Measurements from ENCODE around the gene FCAMR. TPM values are rescaled to one million over a fixed set of nuclear protein-coding genes. Genes with fewer than 3 reads are reported as not detected.

The FCAMR gene
- total and polyA plus RNA-seq, 2 donors (not counting 3 experiments of a cell fraction or from before 2014, with no cell fraction given): not detected

DNA sequence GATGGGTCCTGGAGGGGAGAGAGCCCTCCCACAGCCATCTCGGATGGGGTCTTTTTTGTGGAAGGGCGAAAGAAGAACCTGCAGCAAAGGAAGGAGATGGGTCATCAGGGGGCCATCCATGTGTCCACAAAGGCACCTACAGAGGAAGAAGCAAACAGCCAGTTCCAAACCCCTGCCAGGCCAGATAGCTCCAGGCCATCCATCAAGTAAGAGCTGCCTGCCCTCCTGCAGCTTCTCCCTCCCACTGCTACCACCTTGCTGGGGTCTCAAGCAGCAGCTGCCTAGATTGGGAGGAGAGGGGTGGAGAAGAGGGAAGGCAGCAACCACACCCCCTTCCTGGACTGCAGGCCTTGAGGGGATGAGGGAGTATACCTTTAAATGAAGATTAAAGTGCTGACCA is 4.5 kb downstream of the FCAMR start:
- FAIRE-seq (no peak), DNase-seq (ENCODE audit: low read depth, low spot score) (no peak)
- Histone ChIP-seq H3K27ac (ENCODE audit: insufficient read depth, low read depth, low read length) (no peak overlapping the region), H3K9me3 (replicated peaks; ENCODE audit: control insufficient read depth, insufficient read depth, low read length) (no peaks in the 10 kb centered on the region), H3K4me1 (ENCODE audit: control insufficient read depth, extremely low read depth, insufficient read depth, low read length) (no peaks in the 10 kb centered on the region), H3K36me3 (ENCODE audit: control insufficient read depth in 2 of 2, extremely low read depth in 1 of 2, insufficient read depth in 2 of 2, low read length in 2 of 2) (no peaks in the 10 kb centered on the region), H4K20me1 (replicated peaks; ENCODE audit: control insufficient read depth, extremely low read depth, insufficient read depth, low read length) (no peaks in the 10 kb centered on the region), H3K9me1 (replicated peaks; ENCODE audit: control insufficient read depth, extremely low read depth, insufficient read depth, low read length) (no peaks in the 10 kb centered on the region), H3K4me3 (replicated peaks in 1 of 3; ENCODE audit: insufficient read depth in 1 of 3, low read depth in 1 of 3, low read length in 3 of 3) (no peak overlapping the region), H3K27me3 (ENCODE audit: control insufficient read depth in 2 of 2, insufficient read depth in 2 of 2, low read length in 2 of 2) (peaks cover 0 to 2% of the 10 kb centered on the region in 2 experiments), H3K9ac (replicated peaks; ENCODE audit: extremely low read depth, insufficient read depth, low read length) (no peak overlapping the region), H3K79me2 (ENCODE audit: control insufficient read depth, insufficient read depth, low read length) (no peaks in the 10 kb centered on the region), H2AFZ (ENCODE audit: low read depth, low read length) (no peak overlapping the region), H3K4me2 (ENCODE audit: insufficient read depth, low read length) (no peak overlapping the region)
- TF ChIP-seq EZH2 (IDR thresholded peaks at IDR 0.05; ENCODE audit: borderline replicate concordance, low read depth, low read length, severe bottlenecking) (no peak), JUN (IDR thresholded peaks at IDR 0.05; ENCODE audit: borderline replicate concordance, insufficient read depth, insufficient read length, low read depth) (no peak), GATA2 (IDR thresholded peaks at IDR 0.05; ENCODE audit: insufficient read depth, insufficient read length, low read depth, low read length) (no peak), MYC (IDR thresholded peaks at IDR 0.05; ENCODE audit: low read depth, low read length) (no peak), POLR2A (IDR thresholded peaks at IDR 0.05; ENCODE audit: low read depth, low read length) (no peak), FOS (IDR thresholded peaks at IDR 0.05; ENCODE audit: borderline replicate concordance, insufficient read depth, low read length) (no peak), POLR2AphosphoS5 (IDR thresholded peaks at IDR 0.05; ENCODE audit: insufficient read depth, low read depth, low read length) (no peak)
- TF ChIP-seq, protein P1, sequence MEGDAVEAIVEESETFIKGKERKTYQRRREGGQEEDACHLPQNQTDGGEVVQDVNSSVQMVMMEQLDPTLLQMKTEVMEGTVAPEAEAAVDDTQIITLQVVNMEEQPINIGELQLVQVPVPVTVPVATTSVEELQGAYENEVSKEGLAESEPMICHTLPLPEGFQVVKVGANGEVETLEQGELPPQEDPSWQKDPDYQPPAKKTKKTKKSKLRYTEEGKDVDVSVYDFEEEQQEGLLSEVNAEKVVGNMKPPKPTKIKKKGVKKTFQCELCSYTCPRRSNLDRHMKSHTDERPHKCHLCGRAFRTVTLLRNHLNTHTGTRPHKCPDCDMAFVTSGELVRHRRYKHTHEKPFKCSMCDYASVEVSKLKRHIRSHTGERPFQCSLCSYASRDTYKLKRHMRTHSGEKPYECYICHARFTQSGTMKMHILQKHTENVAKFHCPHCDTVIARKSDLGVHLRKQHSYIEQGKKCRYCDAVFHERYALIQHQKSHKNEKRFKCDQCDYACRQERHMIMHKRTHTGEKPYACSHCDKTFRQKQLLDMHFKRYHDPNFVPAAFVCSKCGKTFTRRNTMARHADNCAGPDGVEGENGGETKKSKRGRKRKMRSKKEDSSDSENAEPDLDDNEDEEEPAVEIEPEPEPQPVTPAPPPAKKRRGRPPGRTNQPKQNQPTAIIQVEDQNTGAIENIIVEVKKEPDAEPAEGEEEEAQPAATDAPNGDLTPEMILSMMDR (IDR thresholded peaks at IDR 0.05; ENCODE audit: extremely low read depth in 1 of 2, insufficient read depth in 1 of 2, low read depth in 1 of 2, low read length in 2 of 2): no peak
- TF ChIP-seq, protein P2, sequence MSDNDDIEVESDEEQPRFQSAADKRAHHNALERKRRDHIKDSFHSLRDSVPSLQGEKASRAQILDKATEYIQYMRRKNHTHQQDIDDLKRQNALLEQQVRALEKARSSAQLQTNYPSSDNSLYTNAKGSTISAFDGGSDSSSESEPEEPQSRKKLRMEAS (IDR thresholded peaks at IDR 0.05; ENCODE audit: insufficient read depth, insufficient read length): no peak
- intact Hi-C loops (cut with micrococcal nuclease) (no loop called here), dilution Hi-C loops (cut with MboI; ENCODE audit: extremely low pct_ligation_motif_present, low sequenced_read_pairs) (no loop called here)
- ChIA-PET CTCF (no interaction called here), POLR2A (no interaction called here)
- BruUV-seq (replicated peaks): no TSS peak

Data from endothelial cell of umbilical vein (primary cell).